K562 (cell line): ENCODE data around the gene FBXW9. TPM values are rescaled to one million over a fixed set of nuclear protein-coding genes. Genes with fewer than 3 reads are reported as not detected.

Source experiments
- DACH1 ChIP-seq: fragments of 450-650 bp; IDR thresholded peaks from 2 replicates; pipeline ENCODE4 v1.6.1; 2018; ENCODE audit not compliant: partially characterized antibody
- ETS2 ChIP-seq: IDR thresholded peaks from 2 replicates; pipeline ENCODE4 v1.6.1; 2016; ENCODE audit warnings: borderline replicate concordance, missing genetic modification characterization, mild to moderate bottlenecking, moderate library complexity, missing compliant biosample characterization; ENCODE audit not compliant: poor library complexity, severe bottlenecking
- FOXJ3 ChIP-seq: sonication (generic); formaldehyde crosslinking; IDR thresholded peaks from 2 replicates; pipeline ENCODE4 v1.4.0; 2020; ENCODE audit warnings: mild to moderate bottlenecking, missing genetic modification reagents
- FOXK2 ChIP-seq, 2 experiments: fragments of 450-650 bp; IDR thresholded peaks in 1 of 2; conservative IDR thresholded peaks in 1 of 2; 2 replicates each; pipeline ENCODE4 v1.6.1; 2016; ENCODE audit warnings: low read depth in 2 of 2, mild to moderate bottlenecking in 1 of 2
- FOXP1 ChIP-seq: sonication (generic); formaldehyde crosslinking; IDR thresholded peaks from 2 replicates; pipeline ENCODE4 v1.8.0; 2022; ENCODE audit warnings: mild to moderate bottlenecking, missing genetic modification reagents
- KDM4B ChIP-seq, 2 experiments: fragments of 450-650 bp in 1 of 2; sonication (generic) in 1 of 2; IDR thresholded peaks; 2 replicates each; pipeline ENCODE4 v1.6.1; 2016 to 2017; ENCODE audit warnings: borderline replicate concordance in 2 of 2, antibody characterized with exemption in 1 of 2, low read depth in 1 of 2, mild to moderate bottlenecking in 1 of 2
- KLF1 ChIP-seq: fragments of 450-650 bp; IDR thresholded peaks from 2 replicates; pipeline ENCODE4 v1.6.1; 2016; ENCODE audit warnings: missing genetic modification characterization, missing compliant biosample characterization
- MAZ ChIP-seq, 2 experiments: fragments of 450-650 bp in 1 of 2; sonication (generic) in 1 of 2; formaldehyde crosslinking; IDR thresholded peaks in 1 of 2; conservative IDR thresholded peaks in 1 of 2; 2 replicates each; pipeline versions ENCODE4 v1.4.0 to v1.5.0; 2020; ENCODE audit warnings: mild to moderate bottlenecking in 1 of 2, missing genetic modification reagents in 1 of 2
- PML ChIP-seq: IDR thresholded peaks from 2 replicates; pipeline ENCODE4 v1.6.1; 2012; ENCODE audit warnings: low read length, inconsistent platforms
- PTRF ChIP-seq: fragments of 450-650 bp; IDR thresholded peaks from 2 replicates; pipeline ENCODE4 v1.6.1; 2016; ENCODE audit warnings: mild to moderate bottlenecking, missing genetic modification characterization, missing compliant biosample characterization
- RAD51 ChIP-seq: fragments of 450-650 bp; IDR thresholded peaks from 2 replicates; pipeline ENCODE4 v1.7.1; 2016; ENCODE audit warnings: low read depth, mild to moderate bottlenecking, borderline replicate concordance
- SIX5 ChIP-seq, 2 experiments: IDR thresholded peaks; 2 replicates each; pipeline ENCODE4 v1.6.1; 2011; ENCODE audit warnings: low read length in 2 of 2, borderline replicate concordance in 1 of 2, low read depth in 1 of 2, mild to moderate bottlenecking in 1 of 2, moderate library complexity in 1 of 2; ENCODE audit not compliant: insufficient read depth in 1 of 2
- THRAP3 ChIP-seq: fragments of 450-650 bp; IDR thresholded peaks from 2 replicates; pipeline ENCODE4 v1.6.1; 2016; ENCODE audit warnings: mild to moderate bottlenecking, inconsistent platforms, borderline replicate concordance
- ZNF23 ChIP-seq: fragments of 250-450 bp; sonication (Bioruptor Pico); IDR thresholded peaks from 2 replicates; pipeline ENCODE4 v1.4.0; 2020; ENCODE audit warnings: mild to moderate bottlenecking
- ZSCAN32 ChIP-seq: fragments of 450-650 bp; formaldehyde crosslinking; IDR thresholded peaks from 2 replicates; pipeline ENCODE4 v1.4.0; 2020; ENCODE audit warnings: mild to moderate bottlenecking, moderate library complexity
- polyA plus RNA-seq, 8 experiments: library from polyadenylated mRNA; depleted of rRNA in 4 of 8; stranded (reverse) in 5 of 8; unstranded in 3 of 8; fragments of >200 nt; fragmentation: Nextera tagmentation in 2 of 8; fragmentation: Illumina TruSeq in 1 of 8; extraction: Ambion mirVana in 2 of 8; extraction: Trizol in 1 of 8; gene quantifications; 2 replicates each; pipeline versions ENCODE4 v1.2.1 to v1.2.3, GENCODE V29; 2011 to 2014; ENCODE audit warnings: inconsistent platforms in 1 of 8, missing spikeins in 1 of 8
- total RNA-seq, 7 experiments: library from RNA; depleted of rRNA in 6 of 7; stranded (reverse); fragments of >200 nt in 6 of 7; fragmentation: Illumina TruSeq in 2 of 7; extraction: Trizol in 2 of 7; gene quantifications; 2 replicates each; pipeline versions ENCODE4 v1.2.1 to v1.2.3, GENCODE V29; 2011 to 2021; ENCODE audit warnings: low replicate concordance in 1 of 7
- TF ChIP-seq, protein P1 (sequence below), 2 experiments: fragments of 450-650 bp; IDR thresholded peaks; 2 replicates each; pipeline ENCODE4 v1.6.1; 2016; ENCODE audit warnings: mild to moderate bottlenecking in 2 of 2, borderline replicate concordance in 1 of 2, low read depth in 1 of 2, moderate library complexity in 1 of 2
- TF ChIP-seq, protein P2 (sequence below): sonication (generic); formaldehyde crosslinking; IDR thresholded peaks from 2 replicates; pipeline ENCODE4 v1.8.1; 2022; ENCODE audit warnings: missing genetic modification reagents

The FBXW9 gene
- total and polyA plus RNA-seq, 9 of the 15 experiments (the other 6 are each of a cell fraction or from before 2014, with no cell fraction given): 0.23 to 21.7 (median 6.2) TPM

DNA sequence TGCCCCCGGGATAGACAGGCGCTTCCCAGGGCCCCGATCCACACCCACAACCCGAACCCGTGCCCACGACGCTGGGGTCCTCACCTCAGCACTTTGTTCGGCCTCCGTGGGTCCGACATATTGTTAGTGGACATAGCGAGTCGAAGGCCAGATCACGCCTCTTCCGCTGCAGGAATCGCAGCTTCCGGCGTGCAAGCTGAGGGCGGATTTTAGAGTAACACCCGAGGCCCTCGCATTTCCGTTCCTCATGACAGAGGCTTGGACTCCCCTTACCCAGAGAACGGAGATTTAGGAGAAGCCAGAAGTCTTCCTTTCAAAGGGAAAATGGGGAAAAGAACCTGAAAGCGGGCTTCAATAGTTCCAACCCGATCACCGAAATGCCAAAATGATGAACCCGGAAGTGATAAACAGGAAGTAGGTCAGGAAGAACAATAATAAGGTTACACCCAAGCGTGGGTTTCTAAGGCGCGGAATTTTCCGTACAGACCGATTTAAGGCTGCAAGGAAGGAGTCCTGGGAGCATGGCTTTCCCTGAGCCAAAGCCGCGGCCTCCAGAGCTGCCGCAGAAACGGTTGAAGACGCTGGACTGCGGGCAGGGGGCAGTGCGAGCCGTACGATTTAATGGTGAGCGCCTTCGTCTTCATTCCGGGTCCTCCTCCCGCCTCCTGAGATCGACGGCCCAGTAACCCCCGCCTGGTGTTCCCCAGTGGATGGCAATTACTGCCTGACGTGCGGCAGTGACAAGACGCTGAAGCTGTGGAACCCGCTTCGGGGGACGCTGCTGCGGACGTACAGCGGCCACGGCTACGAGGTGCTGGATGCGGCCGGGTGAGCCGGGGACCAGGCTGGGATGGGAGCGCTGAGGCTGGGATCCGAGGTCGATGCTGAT, 26.9 kb downstream of the FBXW9 start (continued):
- TF ChIP-seq, protein P1, sequence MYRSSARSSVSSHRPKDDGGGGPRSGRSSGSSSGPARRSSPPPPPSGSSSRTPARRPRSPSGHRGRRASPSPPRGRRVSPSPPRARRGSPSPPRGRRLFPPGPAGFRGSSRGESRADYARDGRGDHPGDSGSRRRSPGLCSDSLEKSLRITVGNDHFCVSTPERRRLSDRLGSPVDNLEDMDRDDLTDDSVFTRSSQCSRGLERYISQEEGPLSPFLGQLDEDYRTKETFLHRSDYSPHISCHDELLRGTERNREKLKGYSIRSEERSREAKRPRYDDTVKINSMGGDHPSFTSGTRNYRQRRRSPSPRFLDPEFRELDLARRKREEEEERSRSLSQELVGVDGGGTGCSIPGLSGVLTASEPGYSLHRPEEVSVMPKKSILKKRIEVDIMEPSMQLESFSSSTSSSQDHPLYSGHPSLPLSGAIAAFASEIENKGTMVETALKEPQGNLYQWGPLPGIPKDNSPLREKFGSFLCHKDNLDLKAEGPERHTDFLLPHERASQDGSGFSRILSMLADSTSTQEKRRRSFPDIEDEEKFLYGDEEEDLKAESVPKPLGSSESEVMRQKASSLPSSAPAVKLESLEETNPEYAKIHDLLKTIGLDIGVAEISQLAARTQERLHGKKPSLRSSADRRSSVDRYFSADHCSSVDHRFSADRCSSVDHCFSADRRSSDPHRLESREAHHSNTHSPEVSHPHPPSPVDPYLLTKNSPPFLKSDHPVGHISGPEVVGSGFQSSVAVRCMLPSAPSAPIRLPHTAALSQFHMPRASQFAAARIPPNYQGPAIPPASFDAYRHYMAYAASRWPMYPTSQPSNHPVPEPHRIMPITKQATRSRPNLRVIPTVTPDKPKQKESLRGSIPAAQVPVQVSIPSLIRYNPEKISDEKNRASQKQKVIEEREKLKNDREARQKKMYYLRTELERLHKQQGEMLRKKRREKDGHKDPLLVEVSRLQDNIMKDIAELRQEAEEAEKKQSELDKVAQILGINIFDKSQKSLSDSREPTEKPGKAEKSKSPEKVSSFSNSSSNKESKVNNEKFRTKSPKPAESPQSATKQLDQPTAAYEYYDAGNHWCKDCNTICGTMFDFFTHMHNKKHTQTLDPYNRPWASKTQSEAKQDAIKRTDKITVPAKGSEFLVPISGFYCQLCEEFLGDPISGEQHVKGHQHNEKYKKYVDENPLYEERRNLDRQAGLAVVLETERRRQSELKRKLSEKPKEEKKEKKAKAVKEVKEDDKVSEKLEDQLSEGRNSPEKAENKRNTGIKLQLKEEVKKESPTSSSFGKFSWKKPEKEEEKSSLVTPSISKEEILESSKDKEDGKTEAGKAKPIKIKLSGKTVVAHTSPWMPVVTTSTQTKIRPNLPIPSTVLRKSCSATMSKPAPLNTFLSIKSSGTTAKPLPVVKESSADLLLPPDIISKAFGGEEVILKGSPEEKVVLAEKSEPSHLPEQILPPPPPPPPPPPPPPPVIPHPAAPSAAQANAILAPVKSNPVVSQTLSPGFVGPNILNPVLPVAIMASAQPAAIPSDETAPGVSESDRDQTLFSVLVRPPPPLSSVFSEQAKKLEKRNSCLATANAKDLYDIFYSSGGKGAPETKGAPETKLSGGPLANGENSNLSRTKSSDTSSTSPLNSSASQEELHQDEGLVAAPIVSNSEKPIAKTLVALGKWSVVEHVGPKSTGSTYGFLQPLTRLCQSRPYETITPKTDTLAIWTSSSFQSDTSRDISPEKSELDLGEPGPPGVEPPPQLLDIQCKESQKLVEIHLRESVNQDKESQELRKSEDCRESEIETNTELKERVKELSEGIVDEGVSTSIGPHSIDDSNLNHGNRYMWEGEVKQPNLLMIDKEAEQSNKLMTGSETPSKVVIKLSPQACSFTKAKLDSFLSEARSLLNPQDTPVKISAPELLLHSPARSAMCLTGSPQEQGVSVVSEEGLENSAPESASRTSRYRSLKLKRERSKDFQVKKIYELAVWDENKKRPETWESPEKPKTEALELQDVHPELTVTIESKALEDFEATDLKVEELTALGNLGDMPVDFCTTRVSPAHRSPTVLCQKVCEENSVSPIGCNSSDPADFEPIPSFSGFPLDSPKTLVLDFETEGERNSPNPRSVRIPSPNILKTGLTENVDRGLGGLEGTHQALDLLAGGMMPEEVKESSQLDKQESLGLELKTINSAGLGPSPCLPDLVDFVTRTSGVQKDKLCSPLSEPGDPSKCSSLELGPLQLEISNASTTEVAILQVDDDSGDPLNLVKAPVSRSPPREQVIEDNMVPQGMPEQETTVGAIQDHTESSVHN (IDR thresholded peaks at IDR 0.05; ENCODE audit: borderline replicate concordance in 1 of 2, low read depth in 1 of 2): peak in 1 of 2 experiments; percentile 49; a peak in 1 of 4 replicates
- TF ChIP-seq THRAP3 (peak; percentile 97), DACH1 (no peak), PTRF (tag) (no peak), MAZ (CRISPR knock-in tag; conservative IDR thresholded peaks at IDR 0.05 in 1 of 2, IDR thresholded peaks at IDR 0.05 in 1 of 2) (peak; percentile 38 to 59), FOXJ3 (CRISPR knock-in tag) (no peak), FOXP1 (CRISPR knock-in tag) (0 out of 2 replicates have a peak, but pooled peaks have one; percentile 17), FOXK2 (conservative IDR thresholded peaks at IDR 0.05 in 1 of 2, IDR thresholded peaks at IDR 0.05 in 1 of 2; ENCODE audit: low read depth in 2 of 2) (peak; percentile 98 to 99), RAD51 (0 out of 2 replicates have a peak, but pooled peaks have one; percentile 38), SIX5 (IDR thresholded peaks at IDR 0.05; ENCODE audit: borderline replicate concordance in 1 of 2, insufficient read depth in 1 of 2, low read depth in 1 of 2, low read length in 2 of 2) (peak; percentile 54 to 59; a peak in 2 of 4 replicates), PML (peak; percentile 11; the same call in 1 of the 2 replicates), KDM4B (IDR thresholded peaks at IDR 0.05; ENCODE audit: borderline replicate concordance in 2 of 2, low read depth in 1 of 2) (peak in 1 of 2 experiments; percentile 48; a peak in 1 of 4 replicates), KLF1 (tag) (no peak), ZNF23 (CRISPR knock-in tag) (no peak), ETS2 (no peak), ZSCAN32 (no peak)
- TF ChIP-seq, protein P2, sequence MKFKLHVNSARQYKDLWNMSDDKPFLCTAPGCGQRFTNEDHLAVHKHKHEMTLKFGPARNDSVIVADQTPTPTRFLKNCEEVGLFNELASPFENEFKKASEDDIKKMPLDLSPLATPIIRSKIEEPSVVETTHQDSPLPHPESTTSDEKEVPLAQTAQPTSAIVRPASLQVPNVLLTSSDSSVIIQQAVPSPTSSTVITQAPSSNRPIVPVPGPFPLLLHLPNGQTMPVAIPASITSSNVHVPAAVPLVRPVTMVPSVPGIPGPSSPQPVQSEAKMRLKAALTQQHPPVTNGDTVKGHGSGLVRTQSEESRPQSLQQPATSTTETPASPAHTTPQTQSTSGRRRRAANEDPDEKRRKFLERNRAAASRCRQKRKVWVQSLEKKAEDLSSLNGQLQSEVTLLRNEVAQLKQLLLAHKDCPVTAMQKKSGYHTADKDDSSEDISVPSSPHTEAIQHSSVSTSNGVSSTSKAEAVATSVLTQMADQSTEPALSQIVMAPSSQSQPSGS: no peak
